Ovary (tissue), 9 donors: Measurements from ENCODE around the gene SOCS1. TPM values are rescaled to one million over a fixed set of nuclear protein-coding genes. Genes with fewer than 3 reads are reported as not detected.
"Not testable (repeated sequence)": the region's sequence is repeated elsewhere in the genome, so short reads cannot be mapped to it uniquely, and the experiment has no call there.

Experiments
- DNase-seq, 5 donors: peaks; one replicate each; pipeline ENCODE4 v3.0.0-alpha.2; 2019 to 2020
- H3K27ac ChIP-seq, 2 donors: fragments of 200-600 bp; one replicate each; pipeline versions ENCODE4 v1.5.1 to v1.8.0; 2019 to 2022
- H3K27me3 ChIP-seq: fragments of 200-600 bp; one replicate; pipeline ENCODE4 v1.8.0; 2022
- H3K36me3 ChIP-seq: fragments of 200-600 bp; sonication (generic); one replicate; pipeline ENCODE4 v1.5.1; 2019
- H3K4me1 ChIP-seq: one replicate; pipeline ENCODE4 v1.8.1; 2013; ENCODE audit warnings: mild to moderate bottlenecking, moderate library complexity; ENCODE audit not compliant: insufficient read depth
- H3K4me3 ChIP-seq: fragments of 200-600 bp; sonication (generic); one replicate; pipeline ENCODE4 v1.5.1; 2017
- H3K9me3 ChIP-seq, 2 donors: fragments of 200-600 bp in 1 of 2; sonication (generic) in 1 of 2; one replicate each; pipeline versions ENCODE4 v1.5.1 to v1.8.1; 2013 to 2019; ENCODE audit warnings: mild to moderate bottlenecking in 1 of 2, moderate library complexity in 1 of 2
- CTCF ChIP-seq, 3 donors: fragments of 450-650 bp in 2 of 3; fragments of 200-600 bp in 1 of 3; IDR thresholded peaks; one replicate each; pipeline versions ENCODE4 v1.5.1 to v1.8.0; 2016 to 2022; ENCODE audit warnings: antibody characterized with exemption in 3 of 3, mild to moderate bottlenecking in 1 of 3
- EP300 ChIP-seq: sonication (generic); formaldehyde crosslinking; IDR thresholded peaks from one replicate; pipeline ENCODE4 v1.6.1; 2017; ENCODE audit warnings: antibody characterized with exemption
- POLR2A ChIP-seq: fragments of 450-650 bp; IDR thresholded peaks from one replicate; pipeline ENCODE4 v1.6.1; 2017; ENCODE audit warnings: antibody characterized with exemption, mild to moderate bottlenecking, moderate library complexity
- WGBS, 3 donors: extraction: QIAGEN DNeasy Blood & Tissue Kit in 1 of 3; methylation state at CpG; one replicate each; pipeline versions ENCODE4 v1.1.5 to v1.1.7; 2013 to 2017; 5-methylcytosine and 5-hydroxymethylcytosine counted together
- intact Hi-C, 4 donors: fragments of 100-400 bp; cut with DNase I; formaldehyde crosslinking; loops; one replicate each; pipeline versions ENCODE4 v1.11.0 to v1.15.1; 2022 to 2023
- polyA plus RNA-seq, 2 donors: library from polyadenylated mRNA; stranded (reverse); fragments of 200-250 nt in 1 of 2; fragments of 350-450 nt in 1 of 2; fragmentation: Illumina TruSeq in 1 of 2; extraction: RNeasy Lipid Tissue Mini Kit (QIAGEN cat#74804) in 1 of 2; gene quantifications; one replicate each; pipeline ENCODE4 v1.2.3, GENCODE V29; 2013 to 2014
- total RNA-seq, 7 donors: library from RNA; depleted of rRNA in 2 of 7; stranded (reverse); fragments of >200 nt in 2 of 7; fragmentation: NEBNext Ultra II Directional in 3 of 7; extraction: Animal tissue kit (Norgen Biotek cat#: 25700) in 3 of 7; gene quantifications; one replicate each; pipeline versions ENCODE4 v1.1.0 to v1.2.4, GENCODE V29; 2016 to 2023
- donor health status: DM: no; HTN: no; CAD: no; lungs with moderate emphysema.
- donor health status: DM: no; HTN: no; CAD: no.
- donor health status: Bipolar disorder and iron deficiency.
- donor health status: DM: yes; HTN: yes; CAD: no.
- donor health status: DM: no; HTN: no; CAD: no.
- donor health status: DM: yes; HTN: yes; CAD: no.

The SOCS1 gene
- total and polyA plus RNA-seq, 9 donors = 1.1 to 42.7 (median 8.3) TPM

GRCh38 chr16:11301645-11302501 lies 45.9 kb upstream of the SOCS1 start:
- Histone ChIP-seq H3K27ac (no peak overlapping the region), H3K4me1 (peaks cover 4% of the 10 kb centered on the region), H3K4me3 (no peak overlapping the region), H3K9me3 (no peaks in the 10 kb centered on the region), H3K27me3 (no peaks in the 10 kb centered on the region), H3K36me3 (no peaks in the 10 kb centered on the region)
- no peak for DNase-seq
- no peak for TF ChIP-seq CTCF (IDR thresholded peaks at IDR 0.05)
- WGBS, 3 donors = 69 to 75% (median 71%) methylated on average over 4 of the region's 4 CpGs
- intact Hi-C loops = no loop called here

GRCh38 chr16:11300560-11300892 lies 44.5 kb upstream of the SOCS1 start:
- WGBS, 3 donors = 90 to 94% (median 92%) methylated on average over 7 of the region's 7 CpGs
- no peak for DNase-seq
- intact Hi-C loops = no loop called here
- Histone ChIP-seq H3K27ac (no peak overlapping the region), H3K4me1 (peaks cover 4% of the 10 kb centered on the region), H3K27me3 (no peaks in the 10 kb centered on the region), H3K9me3 (no peaks in the 10 kb centered on the region), H3K36me3 (no peaks in the 10 kb centered on the region), H3K4me3 (no peak overlapping the region)
- TF ChIP-seq CTCF (IDR thresholded peaks at IDR 0.05) (no peak), EP300 (no peak), POLR2A (no peak)

GRCh38 chr16:11299865-11300559 lies 44.0 kb upstream of the SOCS1 start:
- no peak for TF ChIP-seq EP300
- no peak for TF ChIP-seq CTCF (IDR thresholded peaks at IDR 0.05)
- no peak for TF ChIP-seq POLR2A
- Histone ChIP-seq H3K4me1 (peaks cover 4% of the 10 kb centered on the region), H3K9me3 (no peaks in the 10 kb centered on the region), H3K36me3 (no peaks in the 10 kb centered on the region), H3K27ac (no peak overlapping the region), H3K27me3 (no peaks in the 10 kb centered on the region), H3K4me3 (no peak overlapping the region)
- no peak for DNase-seq
- intact Hi-C loops = no loop called here
- WGBS, 3 donors = 88 to 92% (median 91%) methylated on average over 6 of the region's 6 CpGs

GRCh38 chr16:11298950-11299547 lies 43.0 kb upstream of the SOCS1 start:
- not testable (repeated sequence) for DNase-seq

More at GRCh38 chr16:11298950-11299547, 43.0 kb upstream of the SOCS1 start:
- intact Hi-C loops, H3K4me1 ChIP-seq, H3K27me3 ChIP-seq, H3K4me3 ChIP-seq, H3K9me3 ChIP-seq, H3K36me3 ChIP-seq, H3K27ac ChIP-seq: not testable (repeated sequence)
- 89 to 90% (median 89%) methylated on average over 13 of the region's 13 CpGs for WGBS, 3 donors
